GM10248 (cell line): ENCODE results near the gene ARHGEF11.

ENCODE experiments used
- CTCF ChIA-PET: fragments of 300-600 bp; sonication (Branson Sonifier 250); formaldehyde crosslinking; extraction: SDS; loops from one replicate; lab custom pipeline; 2021; ENCODE audit warnings: antibody characterized with exemption; lab: Yijun Ruan, JAX
- POLR2A ChIA-PET: fragments of 350-650 bp; sonication (Branson Sonifier 250); formaldehyde crosslinking; extraction: SDS; loops from one replicate; lab custom pipeline; 2020; ENCODE audit warnings: antibody characterized with exemption; lab: Yijun Ruan, JAX
- DNase-seq: peaks from one replicate; pipeline ENCODE4 v3.0.0; 2012; ENCODE audit errors: extremely low spot score
- CTCF ChIP-seq: IDR thresholded peaks from 2 replicates; pipeline ENCODE4 v1.5.1; 2012; ENCODE audit warnings: mild to moderate bottlenecking, low read depth; ENCODE audit errors: extremely low read depth, missing control alignments, control extremely low read depth

Gene ARHGEF11

GRCh38 chr1:157008502-157008901, 37.0 kb downstream of the ARHGEF11 start:
- DNase-seq, result no peak
- POLR2A ChIA-PET, result no interaction called here
- CTCF ChIA-PET, result interaction anchor here (0.9 to 1.2 kb wide), 4 partner anchors 18 to 114 kb away, joined by 3 to 5 read pairs (median 3); no protein-coding TSS in a partner anchor
- no peak for TF ChIP-seq CTCF

- DNase-seq, result no peak
- TF ChIP-seq CTCF, result no peak
- CTCF ChIA-PET, result no interaction called here
- POLR2A ChIA-PET, result no interaction called here
These were observed 38.2 kb downstream of the ARHGEF11 start for GRCh38 chr1:157007306-157007705.

GRCh38 chr1:157006676-157007075, 38.9 kb downstream of the ARHGEF11 start:
- ChIA-PET CTCF (interaction anchor here (1.2 kb wide), 1 partner anchor 68 kb away, joined by 3 read pairs; no protein-coding TSS in a partner anchor), POLR2A (no interaction called here)
- no peak for DNase-seq
- no peak for TF ChIP-seq CTCF

- ChIA-PET POLR2A (no interaction called here), CTCF (interaction anchor here (1.2 kb wide), 1 partner anchor 68 kb away, joined by 3 read pairs; no protein-coding TSS in a partner anchor)
- no peak for TF ChIP-seq CTCF
- DNase-seq, result no peak
These were observed 39.6 kb downstream of the ARHGEF11 start for GRCh38 chr1:157005965-157006364.

- CTCF ChIA-PET, result interaction anchor here (1.5 kb wide), 1 partner anchor 9 kb away, joined by 4 read pairs; no protein-coding TSS in a partner anchor
- TF ChIP-seq CTCF, result no peak
- POLR2A ChIA-PET, result no interaction called here
- DNase-seq, result no peak
These were observed 40.7 kb downstream of the ARHGEF11 start for GRCh38 chr1:157004806-157005205.

GRCh38 chr1:157004327-157004726, 41.2 kb downstream of the ARHGEF11 start:
- ChIA-PET CTCF (interaction anchor here (1.2 to 1.5 kb wide), 2 partner anchors 9 to 86 kb away, joined by 3 to 4 read pairs; no protein-coding TSS in a partner anchor), POLR2A (no interaction called here)
- no peak for TF ChIP-seq CTCF
- no peak for DNase-seq

GRCh38 chr1:157001304-157001703, 44.2 kb downstream of the ARHGEF11 start:
- no peak for TF ChIP-seq CTCF
- DNase-seq, result no peak
- ChIA-PET POLR2A (no interaction called here), CTCF (no interaction called here)
